ENCODE data around the gene TSHZ2.

TSHZ2 gene

GRCh38 chr20:53100476-53100911 is 128.3 kb downstream of the TSHZ2 start:
- no peak for DNase-seq (ENCODE audit: low read depth)

GRCh38 chr20:53101992-53102760 is 130.0 kb downstream of the TSHZ2 start:
- DNase-seq (ENCODE audit: low read depth): no peak
- H3K4me3 ChIP-seq (ENCODE audit: low read depth, low read length): no peak overlapping the region

More at GRCh38 chr20:53100476-53100911, 128.3 kb downstream of the TSHZ2 start:
- H3K4me3 ChIP-seq (ENCODE audit: low read depth, low read length): no peak overlapping the region

- H3K4me3 ChIP-seq (ENCODE audit: low read depth, low read length): no peak overlapping the region
- no peak for DNase-seq (ENCODE audit: low read depth)
Measured at GRCh38 chr20:53103124-53103523, 131.0 kb downstream of the TSHZ2 start.

GRCh38 chr20:53104884-53105283 is 132.7 kb downstream of the TSHZ2 start:
- no peak for DNase-seq (ENCODE audit: low read depth)

GRCh38 chr20:53116733-53117132 is 144.6 kb downstream of the TSHZ2 start:
- H3K4me3 ChIP-seq (ENCODE audit: low read depth, low read length): no peak overlapping the region

More at GRCh38 chr20:53104884-53105283, 132.7 kb downstream of the TSHZ2 start:
- H3K4me3 ChIP-seq (ENCODE audit: low read depth, low read length): no peak overlapping the region

GRCh38 chr20:53122853-53123252 is 150.7 kb downstream of the TSHZ2 start:
- H3K4me3 ChIP-seq (ENCODE audit: low read depth, low read length): no peak overlapping the region
- no peak for DNase-seq (ENCODE audit: low read depth)

More at GRCh38 chr20:53116733-53117132, 144.6 kb downstream of the TSHZ2 start:
- no peak for DNase-seq (ENCODE audit: low read depth)

GRCh38 chr20:53124075-53124551 is 152.0 kb downstream of the TSHZ2 start:
- H3K4me3 ChIP-seq (ENCODE audit: low read depth, low read length): no peak overlapping the region
- DNase-seq (ENCODE audit: low read depth): no peak

- no peak for DNase-seq (ENCODE audit: low read depth)
- no peak overlapping the region for H3K4me3 ChIP-seq (ENCODE audit: low read depth, low read length)
Measured at GRCh38 chr20:53124803-53125202, 152.6 kb downstream of the TSHZ2 start.

GRCh38 chr20:53126185-53126584 is 154.0 kb downstream of the TSHZ2 start:
- H3K4me3 ChIP-seq (ENCODE audit: low read depth, low read length): no peak overlapping the region
- no peak for DNase-seq (ENCODE audit: low read depth)

GRCh38 chr20:53127027-53127426 is 154.9 kb downstream of the TSHZ2 start:
- H3K4me3 ChIP-seq (ENCODE audit: low read depth, low read length): no peak overlapping the region
- DNase-seq (ENCODE audit: low read depth): no peak

GRCh38 chr20:53128004-53128403 is 155.8 kb downstream of the TSHZ2 start:
- no peak for DNase-seq (ENCODE audit: low read depth)
- H3K4me3 ChIP-seq (ENCODE audit: low read depth, low read length): no peak overlapping the region

GRCh38 chr20:53129563-53129962 is 157.4 kb downstream of the TSHZ2 start:
- no peak for DNase-seq (ENCODE audit: low read depth)
- no peak overlapping the region for H3K4me3 ChIP-seq (ENCODE audit: low read depth, low read length)

GRCh38 chr20:53130795-53131194 is 158.6 kb downstream of the TSHZ2 start:
- H3K4me3 ChIP-seq (ENCODE audit: low read depth, low read length): no peak overlapping the region
- DNase-seq (ENCODE audit: low read depth): no peak

- DNase-seq (ENCODE audit: low read depth): no peak
- H3K4me3 ChIP-seq (ENCODE audit: low read depth, low read length): no peak overlapping the region
Measured at GRCh38 chr20:53133125-53133524, 161.0 kb downstream of the TSHZ2 start.

- no peak overlapping the region for H3K4me3 ChIP-seq (ENCODE audit: low read depth, low read length)
- no peak for DNase-seq (ENCODE audit: low read depth)
Measured at GRCh38 chr20:53133628-53134027, 161.5 kb downstream of the TSHZ2 start.

- no peak overlapping the region for H3K4me3 ChIP-seq (ENCODE audit: low read depth, low read length)
- no peak for DNase-seq (ENCODE audit: low read depth)
Measured at GRCh38 chr20:53136473-53136872, 164.3 kb downstream of the TSHZ2 start.

GRCh38 chr20:53138454-53139262 is 166.5 kb downstream of the TSHZ2 start:
- DNase-seq (ENCODE audit: low read depth): no peak
- no peak overlapping the region for H3K4me3 ChIP-seq (ENCODE audit: low read depth, low read length)

GRCh38 chr20:53141201-53142050 is 169.3 kb downstream of the TSHZ2 start:
- DNase-seq (ENCODE audit: low read depth): no peak
- no peak overlapping the region for H3K4me3 ChIP-seq (ENCODE audit: low read depth, low read length)
